GM19324 (cell line): ENCODE measurements around the gene TMEM221.
"Not testable (repeated sequence)": the region's sequence is repeated elsewhere in the genome, so short reads cannot be mapped to it uniquely, and the experiment has no call there.

Source experiments
- ATAC-seq: cut with Tn5 transposase; IDR thresholded peaks from one replicate; pipeline ENCODE4 v1.9.1; 2021; ENCODE audit warnings: mild to moderate bottlenecking, moderate library complexity; ENCODE audit not compliant: unreplicated experiment, low FRiP score

The TMEM221 gene

DNA sequence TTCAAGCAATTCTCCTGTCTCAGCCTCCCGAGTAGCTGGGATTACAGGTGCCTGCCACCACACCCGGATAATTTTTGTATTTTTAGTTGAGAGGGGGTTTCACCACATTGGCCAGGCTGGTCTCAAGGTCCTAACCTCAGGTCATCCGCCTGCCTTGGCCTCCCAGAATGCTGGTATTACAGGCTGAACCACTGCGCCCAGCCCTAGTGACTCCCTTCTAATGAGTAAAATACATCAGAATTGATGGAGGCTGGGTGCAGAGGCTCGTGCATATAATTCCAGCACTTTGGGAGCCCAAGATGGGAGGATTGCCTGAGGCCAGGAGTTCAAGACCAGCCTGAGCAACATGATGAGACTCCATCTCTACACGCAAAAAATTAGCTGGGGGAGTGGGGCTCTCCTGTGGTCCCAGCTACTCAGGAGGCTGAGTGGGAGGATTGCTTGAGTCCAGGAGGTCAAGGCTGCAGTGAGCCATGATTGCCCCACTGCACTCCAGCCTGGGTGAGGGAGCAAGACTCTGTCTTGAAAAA is 26.6 kb upstream of the TMEM221 start:
- ATAC-seq, result not testable (repeated sequence)

GRCh38 chr19:17473041-17473440 is 24.6 kb upstream of the TMEM221 start:
- no peak for ATAC-seq

- no peak for ATAC-seq
Observed at GRCh38 chr19:17471410-17472125, 23.1 kb upstream of the TMEM221 start.

- ATAC-seq, result peak; percentile 82
Observed at GRCh38 chr19:17470068-17470841, 21.8 kb upstream of the TMEM221 start, which contains the start of gene SLC27A1. SLC27A1 (plus strand) TSS chr19:17470524; CDS start chr19:17470541, 17 bp downstream.

GRCh38 chr19:17469481-17470067 is 21.1 kb upstream of the TMEM221 start:
- peak; percentile 53 for ATAC-seq

- no peak for ATAC-seq
Observed at GRCh38 chr19:17469092-17469480, 20.6 kb upstream of the TMEM221 start.

GRCh38 chr19:17468302-17469091 is 20.0 kb upstream of the TMEM221 start:
- ATAC-seq, result no peak

- ATAC-seq, result no peak
Observed at GRCh38 chr19:17467471-17468301, 19.2 kb upstream of the TMEM221 start.

GRCh38 chr19:17466487-17466850 is 18.0 kb upstream of the TMEM221 start:
- no peak for ATAC-seq

DNA sequence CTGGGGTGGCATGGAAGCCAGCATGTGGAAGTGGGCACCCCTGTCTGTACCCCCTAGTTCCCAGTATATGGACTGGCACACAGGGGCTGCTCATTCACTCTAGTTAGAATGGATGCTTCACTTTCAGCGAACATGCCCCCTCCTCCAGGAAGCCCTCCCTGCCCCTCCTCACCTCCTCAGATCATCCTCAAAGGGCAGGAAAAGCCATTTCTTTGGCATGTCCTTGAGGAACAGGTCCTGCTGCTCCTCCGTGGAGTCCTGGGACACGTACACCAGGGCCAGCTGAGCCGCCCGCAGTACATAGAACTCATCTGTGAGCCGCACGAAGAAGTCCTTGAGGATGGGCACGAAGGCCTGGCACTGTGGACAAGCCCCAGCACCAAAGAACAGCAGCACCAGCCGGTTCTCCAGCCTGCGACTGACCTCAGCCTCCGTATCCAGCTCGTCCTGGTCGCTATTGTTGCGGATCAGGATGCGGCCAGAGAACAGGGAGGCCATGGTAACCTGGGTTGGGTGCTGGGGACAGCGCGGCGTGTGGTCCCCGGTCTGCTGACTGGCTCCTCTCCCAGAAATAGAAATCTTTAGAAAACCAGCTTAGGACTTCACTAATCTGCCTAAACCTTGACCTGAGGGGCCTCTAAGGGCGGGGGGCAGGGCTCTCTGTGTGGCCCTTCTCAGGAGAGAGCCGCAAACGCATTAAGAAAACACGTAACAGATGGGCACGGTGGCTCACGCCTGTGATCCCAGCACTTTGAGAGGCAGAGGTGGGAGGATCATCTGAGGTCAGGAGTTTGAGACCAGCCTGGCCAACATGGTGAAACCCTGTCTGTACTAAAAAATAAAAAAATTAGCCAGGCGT is 12.1 kb upstream of the TMEM221 start, which contains the start of gene NXNL1:
TSS of gene NXNL1 (minus strand) at position 555 of the 859 bp plus-strand sequence. CDS start at position 498, 57 bp downstream.
- no peak for ATAC-seq

DNA sequence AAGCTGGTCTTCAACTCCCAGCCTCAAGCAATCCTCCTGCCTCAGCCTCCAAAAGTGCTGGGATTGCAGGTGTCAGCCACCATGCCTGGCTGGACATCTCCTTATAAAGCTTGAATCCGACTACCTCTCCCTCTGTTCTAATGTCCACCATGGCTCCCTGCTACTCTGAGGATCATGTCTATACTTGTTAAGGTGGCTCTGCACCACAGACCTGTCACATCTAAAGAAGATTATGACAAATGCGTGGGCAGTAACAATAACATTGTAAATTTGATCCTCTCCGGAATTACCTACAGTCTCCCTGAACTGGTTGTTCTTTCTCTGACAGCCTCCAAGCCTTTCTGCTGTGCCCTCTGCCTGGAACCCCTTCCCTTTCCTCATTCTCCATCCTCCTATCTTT is 10.5 kb upstream of the TMEM221 start:
- ATAC-seq, result no peak

DNA sequence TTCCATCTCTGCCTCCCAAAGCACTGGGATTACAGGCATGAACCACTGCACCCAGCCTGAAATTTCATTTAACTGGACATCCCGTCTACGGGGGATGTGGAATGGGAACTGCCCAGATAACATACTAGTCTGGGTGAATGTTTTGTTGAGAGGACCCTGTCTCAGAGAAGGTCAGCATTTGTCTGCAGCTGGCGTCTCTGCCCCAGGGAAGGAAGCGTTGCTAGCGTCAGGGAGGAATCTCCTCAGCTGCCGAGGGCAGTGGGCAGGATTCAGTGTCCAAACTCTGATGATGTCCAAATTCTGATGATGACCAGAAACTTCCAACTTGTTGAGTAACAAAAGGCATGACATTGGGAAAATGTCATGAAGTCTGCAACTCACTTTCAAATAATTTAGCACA is 9.1 kb upstream of the TMEM221 start:
- ATAC-seq, result no peak

- ATAC-seq, result no peak
Observed at GRCh38 chr19:17456127-17456526, 7.7 kb upstream of the TMEM221 start.

GRCh38 chr19:17455308-17456123 is 7.0 kb upstream of the TMEM221 start:
- ATAC-seq, result no peak

DNA sequence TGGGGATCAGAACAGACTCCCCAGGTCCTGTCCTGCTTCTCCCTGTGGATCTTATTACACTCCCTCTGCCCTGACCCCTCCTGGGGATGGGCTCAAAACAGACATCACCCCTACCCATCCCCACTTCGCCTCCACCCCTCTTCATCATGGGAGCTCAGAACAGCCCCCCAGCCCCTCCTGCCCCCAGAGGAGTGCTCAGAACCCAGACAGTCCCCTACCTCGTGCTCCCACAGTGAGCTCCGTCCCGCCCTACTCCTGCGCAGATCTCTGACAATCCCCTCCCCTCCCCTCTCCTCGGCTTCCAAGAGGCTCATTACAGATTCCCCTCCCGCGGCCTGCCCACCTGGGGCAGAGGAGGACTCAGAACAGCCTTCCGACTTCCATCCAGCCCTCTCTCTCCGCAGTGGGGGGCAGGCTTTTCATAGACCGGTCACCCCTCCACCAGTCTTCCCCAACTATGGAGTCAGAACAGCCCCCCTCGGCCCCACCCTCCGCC is 6.2 kb upstream of the TMEM221 start:
- ATAC-seq, result no peak

DNA sequence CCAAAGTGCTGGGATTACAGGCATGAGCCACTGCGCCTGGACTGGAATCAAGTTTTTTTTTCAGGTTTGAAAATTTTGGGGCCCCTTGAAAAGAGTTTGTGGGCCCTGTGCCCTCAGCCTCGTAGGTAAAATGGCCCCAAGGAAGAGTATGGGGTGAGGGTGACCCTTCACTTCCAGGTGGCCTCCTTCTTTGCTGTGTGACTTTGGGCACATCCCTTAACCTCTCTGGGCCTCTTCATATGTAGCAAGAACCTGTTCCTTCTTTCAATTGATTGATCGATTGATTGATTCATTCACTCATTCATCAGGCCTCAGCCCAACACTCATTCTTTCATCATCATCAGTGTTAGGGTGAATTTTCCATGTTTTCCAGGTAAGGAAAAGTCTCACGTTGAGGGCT is 3.4 kb upstream of the TMEM221 start:
- ATAC-seq, result no peak

- ATAC-seq, result no peak
Observed at GRCh38 chr19:17450264-17451075, 2.0 kb upstream of the TMEM221 start.
